ENCODE measurements around the gene SPTLC2.

Gene SPTLC2

GRCh38 chr14:77508249-77508648, 108.2 kb downstream of the SPTLC2 start:
- no peak for DNase-seq
- Histone ChIP-seq H3K27ac (no peak overlapping the region), H3K4me1 (no peaks in the 10 kb centered on the region), H3K27me3 (no peaks in the 10 kb centered on the region), H3K4me3 (no peak overlapping the region), H3K9me3 (no peaks in the 10 kb centered on the region), H3K36me3 (peaks cover 20 to 48% (median 36%) of the 10 kb centered on the region in 3 donors)
- intact Hi-C loops (cut with DNase I; ENCODE audit: low total_unique reads) = no loop called here
- TF ChIP-seq CTCF (IDR thresholded peaks at IDR 0.05) = no peak

- no peaks in the 10 kb centered on the region for H3K4me1 ChIP-seq
- intact Hi-C loops (cut with DNase I; ENCODE audit: low total_unique reads) = no loop called here
- TF ChIP-seq CTCF (IDR thresholded peaks at IDR 0.05) = no peak
- no peak for DNase-seq
- no peaks in the 10 kb centered on the region for H3K9me3 ChIP-seq
- peaks cover 20 to 48% (median 36%) of the 10 kb centered on the region in 3 donors for H3K36me3 ChIP-seq
- H3K4me3 ChIP-seq = no peak overlapping the region
- H3K27me3 ChIP-seq = no peaks in the 10 kb centered on the region
- H3K27ac ChIP-seq = no peak overlapping the region
Observed at GRCh38 chr14:77507762-77508161, 108.7 kb downstream of the SPTLC2 start.

- Histone ChIP-seq H3K27ac (no peak overlapping the region), H3K9me3 (no peaks in the 10 kb centered on the region), H3K27me3 (peaks cover 0 to 3% of the 10 kb centered on the region in 2 donors), H3K4me1 (no peaks in the 10 kb centered on the region), H3K36me3 (peaks cover 6 to 23% (median 11%) of the 10 kb centered on the region in 3 donors), H3K4me3 (no peak overlapping the region)
- intact Hi-C loops (cut with DNase I; ENCODE audit: low total_unique reads) = no loop called here
- DNase-seq = no peak
- TF ChIP-seq CTCF (IDR thresholded peaks at IDR 0.05) = no peak
Observed at GRCh38 chr14:77505031-77505430, 111.4 kb downstream of the SPTLC2 start.

GRCh38 chr14:77503138-77503537, 113.3 kb downstream of the SPTLC2 start:
- Histone ChIP-seq H3K4me3 (no peak overlapping the region), H3K36me3 (peaks cover 0 to 11% (median 10%) of the 10 kb centered on the region in 3 donors), H3K27me3 (peaks cover 5 to 22% of the 10 kb centered on the region in 2 donors), H3K9me3 (no peaks in the 10 kb centered on the region), H3K4me1 (peaks cover 0 to 14% (median 12%) of the 10 kb centered on the region in 4 donors), H3K27ac (no peak overlapping the region)
- intact Hi-C loops (cut with DNase I; ENCODE audit: low total_unique reads) = no loop called here
- no peak for TF ChIP-seq CTCF (IDR thresholded peaks at IDR 0.05)
- DNase-seq = no peak

DNA sequence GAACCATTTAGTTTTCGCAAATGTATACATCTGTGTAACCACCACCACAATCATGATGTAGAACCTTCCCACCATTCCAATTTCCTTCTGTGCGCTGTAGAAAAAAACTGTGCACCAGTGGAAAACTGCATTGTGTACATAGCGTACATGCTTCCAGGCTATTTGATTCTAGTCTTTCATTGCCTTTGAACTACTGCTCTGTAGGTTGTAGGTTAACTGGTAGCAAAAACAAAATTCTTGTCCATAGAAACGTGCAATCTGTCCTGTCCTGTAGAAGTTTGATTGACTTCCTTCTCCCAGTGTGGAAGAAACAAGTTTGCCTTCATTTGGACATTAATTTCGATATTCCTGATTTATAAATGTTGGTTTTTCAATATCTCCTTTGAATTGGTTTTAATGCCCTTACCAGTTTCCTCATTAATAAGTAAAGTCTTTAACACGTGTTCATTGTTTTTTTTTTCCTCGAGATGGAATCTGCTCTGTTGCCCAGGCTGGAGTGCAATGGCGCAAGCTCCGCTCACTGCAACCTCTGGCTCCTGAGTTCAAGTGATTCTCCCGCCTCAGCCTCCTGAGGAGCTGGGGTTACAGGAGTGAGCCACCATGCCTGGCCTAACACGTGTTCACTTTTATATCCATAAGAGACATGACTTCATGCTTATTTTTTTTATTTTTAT, 114.2 kb downstream of the SPTLC2 start:
- DNase-seq = no peak
- no peak for TF ChIP-seq CTCF (IDR thresholded peaks at IDR 0.05)
- peaks cover 5 to 31% of the 10 kb centered on the region in 2 donors for H3K27me3 ChIP-seq
- no peak overlapping the region for H3K4me3 ChIP-seq
- H3K27ac ChIP-seq = no peak overlapping the region
- intact Hi-C loops (cut with DNase I; ENCODE audit: low total_unique reads) = no loop called here
- no peaks in the 10 kb centered on the region for H3K9me3 ChIP-seq
- H3K4me1 ChIP-seq = peaks cover 0 to 18% (median 15%) of the 10 kb centered on the region in 4 donors
- H3K36me3 ChIP-seq = peaks cover 0 to 3% (median 2%) of the 10 kb centered on the region in 3 donors
